LNCAP (cell line): Measurements from ENCODE around the gene LIPC.

Experiments used
- TF ChIP-seq, protein P1 (sequence below): fragments of 450-650 bp; IDR thresholded peaks from 2 replicates; pipeline ENCODE4 v1.5.1; 2017; ENCODE audit warnings: mild to moderate bottlenecking

Gene LIPC

DNA sequence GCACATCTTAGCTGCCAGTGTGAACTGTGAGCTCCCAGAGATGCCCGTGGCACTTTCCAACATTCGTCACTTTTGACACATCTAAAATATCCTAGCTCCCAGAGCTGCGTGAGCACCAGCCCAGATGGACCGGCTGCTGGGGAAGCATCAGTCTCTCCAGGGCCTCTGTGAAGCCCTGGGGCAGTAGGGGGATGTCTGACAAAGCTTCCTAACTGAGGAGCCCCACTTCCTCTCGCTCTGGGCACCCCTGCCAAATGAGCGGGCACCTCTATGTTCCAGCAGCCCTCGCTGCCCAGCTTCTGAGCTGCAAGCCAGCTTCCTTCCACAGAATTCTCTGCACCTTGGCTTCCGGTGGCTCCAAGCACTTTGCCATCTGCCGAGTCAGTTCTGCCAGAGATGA, 91.1 kb downstream of the LIPC start:
- TF ChIP-seq, protein P1, sequence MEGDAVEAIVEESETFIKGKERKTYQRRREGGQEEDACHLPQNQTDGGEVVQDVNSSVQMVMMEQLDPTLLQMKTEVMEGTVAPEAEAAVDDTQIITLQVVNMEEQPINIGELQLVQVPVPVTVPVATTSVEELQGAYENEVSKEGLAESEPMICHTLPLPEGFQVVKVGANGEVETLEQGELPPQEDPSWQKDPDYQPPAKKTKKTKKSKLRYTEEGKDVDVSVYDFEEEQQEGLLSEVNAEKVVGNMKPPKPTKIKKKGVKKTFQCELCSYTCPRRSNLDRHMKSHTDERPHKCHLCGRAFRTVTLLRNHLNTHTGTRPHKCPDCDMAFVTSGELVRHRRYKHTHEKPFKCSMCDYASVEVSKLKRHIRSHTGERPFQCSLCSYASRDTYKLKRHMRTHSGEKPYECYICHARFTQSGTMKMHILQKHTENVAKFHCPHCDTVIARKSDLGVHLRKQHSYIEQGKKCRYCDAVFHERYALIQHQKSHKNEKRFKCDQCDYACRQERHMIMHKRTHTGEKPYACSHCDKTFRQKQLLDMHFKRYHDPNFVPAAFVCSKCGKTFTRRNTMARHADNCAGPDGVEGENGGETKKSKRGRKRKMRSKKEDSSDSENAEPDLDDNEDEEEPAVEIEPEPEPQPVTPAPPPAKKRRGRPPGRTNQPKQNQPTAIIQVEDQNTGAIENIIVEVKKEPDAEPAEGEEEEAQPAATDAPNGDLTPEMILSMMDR = no peak

DNA sequence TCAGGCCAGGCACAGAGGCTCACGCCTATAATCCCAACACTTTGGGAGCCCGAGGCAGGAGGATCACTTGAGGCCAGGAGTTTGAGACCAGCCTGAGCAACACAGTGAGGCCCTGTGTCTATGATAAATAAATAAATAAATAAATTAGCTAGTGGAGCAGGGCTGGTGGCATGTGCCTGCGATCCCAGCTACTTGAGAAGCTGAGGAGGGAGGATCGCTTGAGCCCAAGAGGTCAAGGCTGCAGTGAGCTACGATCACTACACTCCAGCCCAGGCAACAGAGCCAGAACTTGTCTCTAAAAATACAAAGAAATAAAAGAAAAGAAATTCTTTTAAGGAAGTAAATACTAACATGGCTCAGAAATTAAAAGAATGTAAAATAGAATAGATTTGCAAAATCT, 91.8 kb downstream of the LIPC start:
- TF ChIP-seq, protein P1 = no peak

DNA sequence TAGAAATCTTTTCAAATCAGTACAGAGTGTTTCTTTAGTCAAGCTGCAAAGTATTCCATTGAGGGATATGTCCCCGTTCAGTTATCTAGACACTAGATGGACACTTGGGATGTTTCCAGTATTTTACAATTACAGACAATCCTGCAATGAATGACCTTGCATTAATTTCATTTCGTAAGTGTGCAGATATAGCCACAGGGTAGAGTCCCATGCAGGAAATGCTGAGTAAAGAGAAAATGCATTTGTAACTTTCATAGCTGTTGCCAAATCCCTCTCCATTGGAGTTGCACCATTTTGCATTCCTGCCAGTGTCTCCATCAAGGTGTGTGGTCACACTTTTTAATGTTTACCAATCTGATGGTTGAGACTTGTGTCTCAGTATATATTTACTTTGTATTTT, 92.5 kb downstream of the LIPC start:
- TF ChIP-seq, protein P1 = no peak

DNA sequence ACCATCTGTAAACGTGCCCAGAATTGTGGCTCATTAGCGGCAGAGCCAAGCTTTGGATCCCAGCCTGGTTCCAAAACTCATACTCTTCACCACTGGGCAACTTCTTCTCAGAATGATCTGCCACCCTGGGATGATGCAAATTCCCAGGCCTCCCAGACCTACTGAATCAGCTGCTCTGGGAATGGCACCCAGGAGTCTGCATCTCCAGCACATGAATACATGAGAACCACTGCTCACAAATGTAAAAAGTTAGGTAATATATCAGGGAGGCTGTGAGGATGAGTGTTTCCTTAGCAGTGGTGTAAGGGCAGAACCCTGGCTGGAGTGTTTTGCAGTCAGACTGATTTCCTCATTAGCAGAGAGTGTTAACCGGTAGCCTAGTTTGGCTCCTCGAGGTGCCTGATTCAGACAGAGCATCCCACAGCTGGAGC, 94.2 kb downstream of the LIPC start:
- TF ChIP-seq, protein P1 = no peak

DNA sequence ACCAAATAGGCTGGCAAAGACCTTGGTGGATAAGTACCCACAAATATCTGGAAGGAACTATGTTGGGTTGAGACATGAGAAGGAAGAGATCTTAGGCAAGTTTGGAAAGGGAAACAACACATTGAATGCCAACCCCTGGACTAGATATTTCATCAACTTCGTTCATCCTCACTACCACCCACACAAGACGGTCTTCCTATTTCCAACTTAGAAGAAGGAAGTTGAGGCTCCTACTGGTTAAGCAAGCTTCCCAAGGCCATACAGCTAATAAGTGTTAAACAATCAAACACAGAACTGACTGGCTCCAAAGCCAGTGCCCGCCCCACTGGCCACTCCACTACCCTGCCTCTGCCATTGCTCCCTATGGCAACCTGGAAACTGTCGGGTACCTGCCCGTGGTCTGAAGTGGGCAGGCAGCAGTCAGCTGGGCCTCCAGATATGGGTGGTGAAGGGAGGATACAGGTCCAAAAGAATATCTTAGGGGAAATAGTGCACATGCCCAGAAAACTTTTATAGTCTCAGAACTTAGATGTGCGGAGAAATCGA, 94.9 kb downstream of the LIPC start:
- TF ChIP-seq, protein P1 = no peak

DNA sequence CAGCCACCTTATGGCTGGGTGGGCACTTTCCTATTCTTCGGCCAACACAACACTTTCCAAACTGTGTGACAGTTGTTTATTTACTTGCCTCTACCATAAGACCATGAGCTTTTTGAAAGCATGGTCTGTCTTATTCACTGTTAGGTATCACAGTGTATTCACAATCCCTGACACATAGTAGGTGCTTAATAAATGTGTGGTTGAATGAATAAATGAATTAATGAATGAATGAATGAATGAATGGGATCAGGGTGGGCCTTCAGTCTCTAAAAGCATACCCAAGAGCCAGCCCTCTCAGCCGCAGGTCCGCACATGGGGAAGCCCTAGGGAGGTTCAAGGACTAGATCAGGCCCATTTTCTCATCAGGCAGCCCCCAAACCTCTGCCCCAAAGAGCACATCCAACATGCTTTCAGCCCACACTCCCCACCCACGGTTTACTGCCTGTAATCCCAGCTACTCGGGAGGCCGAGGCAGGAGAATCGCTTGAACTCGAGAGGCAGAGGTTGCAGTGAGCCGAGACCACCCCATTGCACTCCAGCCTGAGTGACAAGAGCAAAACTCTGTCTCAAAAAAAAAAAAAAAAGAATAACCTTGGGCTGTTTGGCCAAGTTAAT, 95.9 kb downstream of the LIPC start:
- TF ChIP-seq, protein P1 = no peak

DNA sequence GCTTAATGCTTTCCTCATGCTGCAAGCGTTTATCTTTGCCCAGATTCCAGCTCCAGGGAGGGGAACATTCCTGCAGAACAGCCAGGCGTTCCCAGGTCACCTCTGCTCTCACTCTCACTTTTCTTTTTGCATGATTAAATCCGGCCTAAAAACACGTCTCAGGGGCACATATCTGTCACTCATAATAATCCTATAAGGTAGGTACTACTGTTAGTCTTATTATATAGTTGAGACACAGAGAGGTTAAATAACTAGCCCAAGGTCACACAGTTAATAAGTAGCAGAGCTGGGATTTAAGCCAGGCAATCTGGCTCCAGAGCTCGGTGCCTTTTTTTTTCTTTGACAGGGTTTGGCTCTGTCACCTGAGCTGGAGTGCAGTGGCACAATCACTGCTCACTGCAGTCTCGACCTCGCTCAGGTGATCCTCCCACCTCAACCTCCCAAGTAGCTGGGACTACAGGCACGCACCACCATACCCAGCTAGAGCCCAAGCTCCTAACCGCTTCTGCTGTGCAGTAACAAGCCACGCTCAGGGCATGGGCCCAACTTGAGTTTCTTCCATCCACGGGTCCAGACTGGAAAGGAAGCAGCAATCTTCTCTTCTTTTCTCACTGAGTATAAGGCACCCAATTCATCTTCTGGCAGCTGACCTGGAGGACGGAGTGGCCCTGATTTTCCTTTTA, 96.5 kb downstream of the LIPC start:
- TF ChIP-seq, protein P1 = no peak
